Upper lobe of left lung (tissue), 4 donors: Measurements from ENCODE around the gene SOX10.

Experiments
- CTCF ChIP-seq, 6 experiments: fragments of 450-650 bp in 4 of 6; fragments of 200-600 bp in 2 of 6; sonication (generic) in 2 of 6; IDR thresholded peaks; one replicate each; pipeline ENCODE4 v1.5.1; 2016 to 2019; ENCODE audit warnings: antibody characterized with exemption in 6 of 6
- EP300 ChIP-seq, 4 donors: sonication (generic); formaldehyde crosslinking; IDR thresholded peaks; one replicate each; pipeline ENCODE4 v1.5.1; 2017; ENCODE audit warnings: antibody characterized with exemption in 4 of 4, control low read depth in 2 of 4
- POLR2A ChIP-seq, 4 donors: fragments of 450-650 bp; IDR thresholded peaks; one replicate each; pipeline ENCODE4 v1.5.1; 2016 to 2017; ENCODE audit warnings: antibody characterized with exemption in 4 of 4, mild to moderate bottlenecking in 2 of 4
- POLR2AphosphoS5 ChIP-seq, 2 donors: sonication (generic); formaldehyde crosslinking; IDR thresholded peaks; one replicate each; pipeline ENCODE4 v1.5.1; 2017; ENCODE audit warnings: antibody characterized with exemption in 2 of 2

DNA sequence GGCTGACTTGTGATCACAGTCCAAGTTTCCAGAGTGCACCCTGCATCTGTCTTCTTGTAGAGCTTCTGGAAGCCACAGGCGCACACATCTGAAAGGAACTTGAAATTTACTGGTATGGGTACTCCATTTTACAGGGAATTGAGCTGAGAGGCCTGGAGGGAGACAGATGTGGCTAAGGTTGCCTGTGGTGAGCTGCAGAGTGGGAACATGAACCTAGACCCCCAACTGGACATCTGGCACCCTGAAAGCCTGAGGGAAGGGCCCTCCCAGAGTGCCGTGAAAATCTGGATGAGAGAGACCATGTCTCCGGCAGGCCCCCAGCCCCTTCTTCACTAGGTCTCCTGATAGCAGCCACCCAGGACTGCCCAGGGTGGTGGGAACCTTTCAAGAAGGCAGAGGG lies 22.6 kb upstream of the SOX10 start:
- TF ChIP-seq EP300 (IDR thresholded peaks at IDR 0.05): no peak
- TF ChIP-seq POLR2AphosphoS5 (IDR thresholded peaks at IDR 0.05): no peak
- no peak for TF ChIP-seq POLR2A (IDR thresholded peaks at IDR 0.05)
- no peak for TF ChIP-seq CTCF (IDR thresholded peaks at IDR 0.05)
